ENCODE data around the gene ZNF576.

DNA sequence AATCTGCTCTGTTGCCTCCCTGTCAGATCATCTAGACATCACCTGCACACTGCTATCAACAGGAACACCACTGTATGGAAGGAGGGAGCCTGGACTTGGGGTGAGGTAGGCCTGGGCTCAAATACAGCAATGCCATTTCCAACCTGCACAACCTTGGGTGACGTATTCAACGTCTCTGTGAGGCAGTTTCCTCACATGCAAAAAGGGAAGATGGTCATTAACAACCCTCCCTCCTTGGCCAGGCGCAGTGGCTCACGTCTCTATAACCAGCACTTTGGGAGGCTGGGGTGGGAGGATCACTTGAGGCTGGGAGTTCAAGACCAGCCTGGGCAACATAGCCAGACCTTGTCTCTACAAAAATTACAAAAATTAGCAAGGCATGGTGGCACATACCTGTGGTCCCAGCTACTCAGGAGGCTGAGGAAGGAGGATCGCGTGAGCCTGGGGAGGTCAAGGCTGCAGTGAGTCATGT lies 34.1 kb upstream of the ZNF576 start:
- TF ChIP-seq, protein P1, sequence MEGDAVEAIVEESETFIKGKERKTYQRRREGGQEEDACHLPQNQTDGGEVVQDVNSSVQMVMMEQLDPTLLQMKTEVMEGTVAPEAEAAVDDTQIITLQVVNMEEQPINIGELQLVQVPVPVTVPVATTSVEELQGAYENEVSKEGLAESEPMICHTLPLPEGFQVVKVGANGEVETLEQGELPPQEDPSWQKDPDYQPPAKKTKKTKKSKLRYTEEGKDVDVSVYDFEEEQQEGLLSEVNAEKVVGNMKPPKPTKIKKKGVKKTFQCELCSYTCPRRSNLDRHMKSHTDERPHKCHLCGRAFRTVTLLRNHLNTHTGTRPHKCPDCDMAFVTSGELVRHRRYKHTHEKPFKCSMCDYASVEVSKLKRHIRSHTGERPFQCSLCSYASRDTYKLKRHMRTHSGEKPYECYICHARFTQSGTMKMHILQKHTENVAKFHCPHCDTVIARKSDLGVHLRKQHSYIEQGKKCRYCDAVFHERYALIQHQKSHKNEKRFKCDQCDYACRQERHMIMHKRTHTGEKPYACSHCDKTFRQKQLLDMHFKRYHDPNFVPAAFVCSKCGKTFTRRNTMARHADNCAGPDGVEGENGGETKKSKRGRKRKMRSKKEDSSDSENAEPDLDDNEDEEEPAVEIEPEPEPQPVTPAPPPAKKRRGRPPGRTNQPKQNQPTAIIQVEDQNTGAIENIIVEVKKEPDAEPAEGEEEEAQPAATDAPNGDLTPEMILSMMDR (IDR thresholded peaks at IDR 0.05; ENCODE audit: insufficient read depth, low read length) = no peak
- TF ChIP-seq POLR2AphosphoS5 (IDR thresholded peaks at IDR 0.05; ENCODE audit: low read depth) = no peak
